Measurements from ENCODE around the gene MSRB1.

- TF ChIP-seq GATA2 (IDR thresholded peaks at IDR 0.05; ENCODE audit: low read depth, low read length) (no peak), GATA3 (IDR thresholded peaks at IDR 0.05; ENCODE audit: low read depth, low read length) (no peak)
Measured at GRCh38 chr16:1963806-1964505, 21.0 kb upstream of the MSRB1 start.

Measured in SH-SY5Y (cell line).